ENCODE data around the gene GSE1.

The GSE1 gene

DNA sequence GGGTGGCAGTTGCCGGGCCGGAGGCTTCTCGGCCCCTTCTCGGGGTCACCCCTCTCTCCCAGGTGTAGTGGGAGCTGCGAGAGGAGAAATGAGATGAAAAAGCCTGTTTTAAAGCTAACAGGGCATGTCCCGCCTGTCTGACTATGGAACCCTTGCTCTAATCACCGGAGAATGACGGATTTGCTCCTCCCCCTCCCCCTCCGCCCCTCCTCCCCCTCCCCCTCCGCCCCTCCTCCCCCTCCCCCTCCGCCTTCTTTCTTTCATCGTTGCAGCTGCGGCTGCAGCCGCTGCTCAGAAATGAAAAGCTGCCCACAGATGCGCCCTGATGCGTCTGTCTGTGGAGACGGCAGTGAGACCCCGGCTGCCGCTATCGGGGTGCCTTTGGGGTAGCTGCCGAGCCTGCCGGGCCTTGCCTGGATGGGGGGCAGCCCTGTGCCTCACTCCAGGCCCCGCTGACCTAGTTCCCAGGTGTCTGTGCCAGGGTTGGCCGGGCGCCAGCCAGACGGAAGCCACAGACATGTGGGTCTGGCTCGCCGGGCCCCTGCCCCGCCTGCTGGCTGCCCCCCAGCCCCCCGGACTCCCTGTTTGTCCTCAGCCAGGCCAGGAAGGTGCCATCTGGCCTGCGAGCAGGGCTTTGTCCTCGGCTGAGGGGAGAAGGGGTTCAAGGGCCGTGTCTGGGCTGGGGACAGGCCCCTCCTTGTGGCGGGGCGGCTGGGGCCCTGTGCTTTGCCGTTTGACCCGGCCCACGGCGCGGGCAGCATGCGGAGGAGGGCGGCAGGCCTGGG lies 37.9 kb downstream of the GSE1 start:
- DNase-seq, result no peak

GRCh38 chr16:85651629-85652430 lies 38.7 kb downstream of the GSE1 start:
- no peak for DNase-seq

DNA sequence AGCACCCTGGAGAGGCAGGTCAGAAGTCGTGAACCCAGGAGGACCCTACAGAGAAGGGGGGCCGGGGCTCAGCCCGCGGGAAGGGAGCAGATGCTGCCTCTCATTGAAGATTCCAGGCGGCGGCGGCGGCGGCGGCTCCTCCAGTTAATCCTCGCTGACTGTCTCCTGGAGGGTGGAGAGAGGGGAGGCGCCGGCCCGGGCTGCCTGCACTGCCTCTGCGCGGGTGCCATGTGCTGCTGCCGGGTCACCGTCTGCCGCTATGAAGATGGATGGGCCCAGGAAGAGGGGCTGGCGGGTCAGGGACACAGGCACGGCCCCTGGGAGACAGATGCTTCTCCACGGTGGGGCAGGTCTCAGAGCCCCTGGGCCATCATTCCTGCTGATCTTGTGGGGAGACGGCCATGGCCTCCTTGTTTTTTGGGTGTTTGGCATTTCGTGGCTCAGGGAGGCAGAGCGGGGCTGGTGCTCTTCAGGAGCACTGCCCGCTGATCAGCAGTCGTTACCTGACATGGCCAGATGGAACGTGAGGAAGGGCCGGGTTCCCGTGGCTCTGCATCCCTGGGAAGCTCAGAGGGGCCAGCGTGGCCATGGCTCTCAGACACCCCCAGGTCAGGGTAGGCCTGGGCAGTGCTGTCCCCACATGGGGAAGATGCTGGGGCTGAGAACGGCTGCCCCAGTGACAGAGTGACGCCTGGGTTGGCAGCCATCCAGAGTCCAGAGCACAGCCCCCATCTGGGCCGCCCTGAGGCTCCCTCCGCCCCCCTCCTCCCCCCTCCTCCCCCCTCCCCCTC lies 39.5 kb downstream of the GSE1 start:
- peak; percentile 28 for DNase-seq

- DNase-seq, result no peak
Observed at GRCh38 chr16:85653290-85653891, 40.3 kb downstream of the GSE1 start.

DNA sequence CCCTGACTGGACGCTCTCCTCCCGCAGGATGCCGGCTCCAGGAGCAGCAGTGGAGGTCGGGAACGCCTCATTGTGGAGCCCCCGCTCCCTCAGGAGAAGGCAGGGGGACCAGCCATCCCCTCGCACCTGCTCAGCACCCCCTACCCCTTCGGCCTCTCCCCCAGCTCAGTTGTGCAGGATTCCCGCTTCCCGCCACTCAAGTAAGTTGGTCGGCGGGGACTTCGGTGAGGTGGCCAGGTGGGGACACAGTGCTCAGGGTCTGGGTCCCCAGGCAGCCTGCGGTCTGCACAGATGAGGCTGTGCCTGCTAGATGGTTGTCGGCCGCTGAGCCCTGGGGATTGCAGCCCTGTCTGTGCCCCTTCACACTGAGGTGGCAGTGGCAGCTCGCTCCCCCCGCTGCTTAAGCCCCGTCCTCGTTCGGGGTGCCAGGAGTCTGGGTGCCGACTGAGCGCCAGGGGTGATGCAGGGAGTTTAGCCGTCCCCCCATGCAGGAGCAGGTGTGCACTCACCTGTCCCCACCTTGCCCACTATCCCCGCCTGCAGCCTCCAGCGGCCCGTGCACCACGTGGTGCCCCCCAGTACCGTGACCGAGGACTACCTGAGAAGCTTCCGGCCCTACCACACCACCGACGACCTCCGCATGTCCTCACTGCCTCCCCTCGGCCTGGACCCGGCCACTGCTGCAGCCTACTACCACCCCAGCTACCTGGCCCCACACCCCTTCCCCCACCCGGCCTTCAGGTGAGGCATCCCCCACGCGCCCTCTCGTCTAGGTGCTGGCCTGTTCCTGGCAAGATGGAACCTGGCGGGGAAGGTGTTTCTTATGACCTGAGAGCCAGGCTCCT lies 41.4 kb downstream of the GSE1 start:
- DNase-seq, result no peak

DNA sequence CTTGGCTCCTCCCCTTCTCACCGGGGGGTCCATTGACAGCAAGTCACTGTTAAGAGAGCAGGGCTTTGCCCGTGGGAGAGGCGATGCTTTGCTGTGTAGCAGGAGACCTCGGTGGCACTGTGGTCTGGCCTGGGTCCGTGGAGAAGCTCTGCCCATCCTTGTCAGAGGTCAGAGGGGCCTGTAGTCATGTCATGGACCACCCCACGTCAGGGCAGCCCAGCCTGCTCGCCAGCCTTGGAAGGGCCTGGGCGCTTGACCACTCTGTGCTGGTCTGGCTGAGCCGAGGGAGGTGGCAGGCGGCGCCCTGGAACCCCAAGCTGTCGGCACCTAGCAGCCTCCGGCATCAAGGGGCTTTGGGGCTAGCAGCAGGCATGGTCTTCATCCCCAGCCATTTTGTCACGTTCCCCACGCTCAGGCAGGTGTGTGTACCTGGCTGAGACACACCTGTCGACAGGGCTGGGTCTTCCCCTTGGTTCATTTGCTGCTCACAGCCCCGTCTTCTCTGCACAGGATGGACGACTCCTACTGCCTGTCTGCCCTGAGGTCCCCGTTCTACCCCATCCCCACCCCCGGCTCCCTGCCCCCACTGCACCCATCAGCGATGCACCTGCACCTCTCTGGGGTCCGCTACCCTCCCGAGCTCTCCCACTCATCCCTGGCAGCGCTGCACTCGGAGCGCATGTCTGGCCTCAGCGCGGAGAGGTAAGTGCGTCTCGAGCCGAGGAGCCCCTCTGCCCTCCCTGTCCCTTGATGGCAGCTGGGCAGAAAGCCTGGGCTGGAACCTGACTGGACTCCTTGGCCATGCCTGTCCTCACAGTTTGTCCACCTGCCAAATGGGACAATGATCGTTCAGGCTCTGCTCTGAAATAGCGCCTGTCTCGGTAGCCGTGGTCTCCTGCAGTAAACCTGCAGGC lies 42.4 kb downstream of the GSE1 start:
- no peak for DNase-seq

DNA sequence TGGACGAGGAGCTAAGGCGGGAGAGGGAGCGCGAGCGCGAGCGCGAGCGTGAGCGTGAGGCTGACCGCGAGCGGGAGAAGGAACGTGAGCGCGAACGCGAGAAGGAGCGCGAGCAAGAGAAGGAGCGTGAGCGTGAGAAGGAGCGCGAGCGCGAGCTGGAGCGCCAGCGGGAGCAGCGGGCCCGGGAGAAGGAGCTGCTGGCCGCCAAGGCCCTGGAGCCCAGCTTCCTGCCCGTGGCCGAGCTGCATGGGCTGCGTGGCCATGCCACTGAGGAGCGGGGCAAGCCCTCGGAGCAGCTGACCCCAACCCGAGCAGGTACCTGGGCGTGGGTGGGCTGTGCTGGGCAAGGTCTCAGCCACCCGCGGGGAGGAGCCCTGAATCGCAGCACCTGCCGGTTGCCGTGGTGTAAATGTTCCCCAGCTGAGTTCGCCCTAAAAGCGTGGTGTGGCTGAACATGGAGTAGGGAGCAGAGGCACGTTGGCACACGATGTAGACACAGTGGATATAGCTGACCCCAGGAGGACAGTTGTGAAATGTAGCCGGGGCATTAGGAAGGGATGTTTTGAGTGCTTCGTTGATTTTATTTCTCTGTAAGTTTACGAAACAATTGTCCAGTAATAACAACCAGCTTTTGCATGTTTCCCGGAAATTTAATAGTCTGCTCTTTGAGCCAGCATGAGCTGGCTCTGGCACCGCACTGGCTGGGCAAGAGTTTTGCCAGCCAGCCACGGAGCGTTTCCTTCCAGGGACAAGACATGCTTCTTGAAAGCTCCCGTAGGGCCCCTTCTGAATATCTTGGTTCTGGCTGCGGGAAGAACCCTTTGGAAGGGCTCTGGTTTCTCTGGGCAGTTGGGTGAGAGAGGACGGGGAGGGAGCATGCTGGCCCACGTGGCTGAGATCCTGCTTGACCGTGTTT lies 43.5 kb downstream of the GSE1 start:
- DNase-seq, result no peak

GRCh38 chr16:85657267-85657650 lies 44.1 kb downstream of the GSE1 start:
- DNase-seq, result no peak

DNA sequence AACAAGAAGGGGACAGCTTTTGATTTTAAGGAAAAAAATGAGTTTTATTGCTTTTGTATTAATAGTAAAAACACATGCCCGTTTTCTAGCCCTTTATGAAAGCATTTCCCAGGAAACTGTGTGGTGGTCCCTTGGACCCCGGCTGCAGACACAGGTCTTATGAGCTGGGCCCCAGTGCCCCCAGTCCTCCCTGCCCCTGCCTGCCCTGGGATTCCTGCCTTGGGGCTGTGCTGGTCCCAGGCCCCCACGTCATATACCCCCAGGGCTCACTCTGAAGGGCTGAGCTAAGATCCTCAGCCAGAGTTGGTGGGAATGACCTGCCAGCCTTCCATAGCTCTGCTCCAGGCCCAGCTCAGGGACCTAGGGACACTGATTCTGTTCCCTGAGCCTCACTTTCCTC lies 44.9 kb downstream of the GSE1 start:
- no peak for DNase-seq

- no peak for DNase-seq
Observed at GRCh38 chr16:85658504-85659326, 45.6 kb downstream of the GSE1 start.

DNA sequence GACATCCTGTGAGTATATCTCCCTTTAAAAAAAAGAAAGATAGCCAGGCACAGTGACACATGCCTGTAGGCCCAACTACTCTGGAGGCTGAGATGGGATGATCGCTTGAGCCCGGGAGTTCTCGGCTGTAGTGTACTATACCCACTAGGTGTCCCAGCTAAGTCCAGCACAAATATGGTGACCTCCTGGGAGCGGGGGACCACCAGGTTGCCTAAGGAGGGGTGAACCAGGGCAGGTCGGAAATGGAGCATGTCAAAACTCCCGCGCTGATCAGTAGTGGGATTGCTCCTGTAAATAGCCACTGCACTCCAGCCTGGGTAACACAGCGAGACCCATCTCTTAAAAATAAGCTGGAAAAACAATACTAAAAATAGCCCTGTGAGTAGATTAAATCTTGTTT lies 46.2 kb downstream of the GSE1 start:
- no peak for DNase-seq

DNA sequence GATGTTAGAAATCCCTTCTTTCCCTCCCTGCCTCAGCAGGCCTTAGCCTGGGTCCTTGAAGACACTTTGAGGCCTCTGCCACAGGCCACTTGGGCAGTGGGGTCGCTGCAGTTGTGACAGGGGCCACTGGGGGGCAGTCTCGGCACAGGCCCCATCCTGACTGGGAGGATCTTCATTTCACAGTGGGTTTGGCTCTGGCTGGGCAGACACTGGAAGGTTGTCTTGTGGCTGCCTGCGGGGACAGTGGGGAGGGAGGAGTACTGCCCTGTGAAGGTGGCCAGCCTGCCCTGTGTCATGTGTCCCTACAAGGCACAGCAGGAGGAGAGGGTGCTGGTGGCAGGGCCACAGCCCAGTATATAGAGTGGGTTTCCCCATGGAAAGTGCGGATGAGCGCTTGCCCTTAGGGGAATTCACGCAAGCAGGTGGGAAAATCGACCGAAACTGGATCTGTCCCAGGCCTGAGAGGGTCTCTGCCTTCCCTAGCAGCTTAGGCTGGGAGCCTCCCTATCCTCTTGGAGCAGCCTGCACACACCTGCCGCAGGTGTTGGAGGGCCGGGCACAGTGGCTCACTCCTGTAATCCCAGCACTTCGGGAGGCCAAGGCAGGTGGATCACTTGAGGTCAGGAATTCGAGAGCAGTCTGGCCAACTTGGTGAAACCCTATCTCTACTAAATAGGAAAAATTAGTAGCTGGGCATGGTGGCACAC lies 46.8 kb downstream of the GSE1 start:
- DNase-seq, result peak; percentile 78

DNA sequence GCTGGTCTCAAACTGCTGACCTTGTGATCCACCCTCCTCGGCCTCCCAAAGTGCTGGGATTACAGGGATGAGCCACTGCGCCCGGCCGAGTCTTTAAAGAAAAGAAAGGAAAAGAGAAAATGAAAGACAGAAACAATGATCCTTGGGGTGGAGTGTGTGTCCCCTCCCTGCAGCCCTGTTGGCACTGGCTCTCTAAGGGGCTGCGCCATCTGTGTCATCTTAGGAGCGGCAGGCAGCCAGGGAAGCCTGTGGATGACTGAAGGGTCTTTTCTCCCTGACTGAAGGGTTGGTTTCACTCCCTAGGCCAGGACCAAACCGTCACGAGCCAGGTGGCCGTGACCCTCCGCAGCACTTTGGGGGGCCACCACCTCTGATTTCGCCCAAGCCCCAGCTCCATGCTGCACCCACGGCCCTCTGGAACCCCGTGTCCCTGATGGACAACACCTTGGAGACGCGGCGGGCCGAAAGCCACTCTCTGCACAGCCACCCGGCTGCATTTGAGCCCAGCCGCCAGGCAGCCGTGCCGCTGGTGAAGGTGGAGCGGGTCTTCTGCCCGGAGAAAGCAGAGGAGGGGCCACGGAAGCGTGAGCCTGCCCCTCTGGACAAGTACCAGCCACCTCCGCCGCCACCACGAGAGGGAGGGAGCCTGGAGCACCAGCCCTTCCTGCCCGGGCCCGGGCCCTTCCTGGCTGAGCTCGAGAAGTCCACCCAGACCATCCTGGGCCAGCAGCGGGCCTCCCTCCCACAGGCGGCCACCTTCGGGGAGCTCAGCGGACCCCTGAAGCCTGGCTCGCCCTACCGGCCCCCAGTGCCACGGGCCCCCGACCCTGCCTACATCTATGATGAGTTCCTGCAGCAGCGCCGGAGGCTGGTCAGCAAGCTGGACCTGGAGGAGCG lies 48.0 kb downstream of the GSE1 start:
- DNase-seq, result no peak

DNA sequence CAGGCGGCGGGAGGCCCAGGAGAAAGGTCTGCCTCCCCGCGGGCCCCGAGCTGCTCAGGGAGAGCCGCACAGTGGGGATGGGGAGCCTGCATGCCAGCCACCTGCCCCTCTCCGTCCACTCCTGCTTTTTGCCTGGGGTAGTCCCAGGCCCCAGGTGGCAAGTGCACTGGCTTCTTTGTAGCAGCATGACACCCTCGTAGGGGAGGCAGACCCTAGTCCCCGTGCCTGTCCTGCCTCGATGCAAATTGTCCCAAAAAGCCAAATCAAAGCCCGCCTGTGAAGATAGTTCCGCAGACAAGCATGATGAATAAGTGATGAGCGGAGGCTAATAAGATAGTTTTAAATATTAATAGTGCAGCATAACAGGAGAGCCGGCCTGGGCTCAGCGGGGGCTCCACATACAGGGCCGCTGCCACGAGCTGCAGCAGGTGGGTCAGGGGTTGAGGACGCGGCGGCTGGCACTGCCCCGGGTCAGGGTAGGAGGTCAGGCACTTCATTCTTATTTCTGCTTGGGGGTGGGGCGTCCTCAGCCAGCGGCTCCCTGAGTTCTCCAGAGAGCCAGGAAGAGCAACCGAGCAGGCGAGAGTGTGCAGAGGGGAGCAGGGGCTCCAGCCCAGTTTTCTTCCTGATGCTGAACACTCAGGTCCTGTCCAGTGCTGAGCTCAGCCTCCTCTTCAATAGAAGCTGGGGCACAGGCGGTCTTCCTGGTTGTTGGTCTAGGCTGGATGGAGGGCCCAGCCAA lies 48.8 kb downstream of the GSE1 start:
- no peak for DNase-seq

DNA sequence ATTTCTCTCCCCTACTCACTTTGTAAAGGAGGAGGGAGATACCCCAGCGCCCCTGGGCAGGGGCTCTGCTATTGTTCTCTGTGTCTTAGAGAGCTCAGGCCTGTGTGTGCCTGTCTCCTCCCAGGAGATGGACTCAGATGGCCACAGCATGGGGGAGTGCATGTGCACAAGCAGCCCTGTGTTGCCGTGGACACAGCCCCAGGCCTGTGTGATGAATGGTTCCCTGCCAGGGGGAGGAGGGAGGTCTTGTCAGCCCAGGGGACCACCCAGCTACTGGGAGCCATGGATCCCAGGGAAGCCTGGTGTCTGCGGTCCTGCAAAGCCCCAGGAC lies 49.3 kb downstream of the GSE1 start:
- no peak for DNase-seq

DNA sequence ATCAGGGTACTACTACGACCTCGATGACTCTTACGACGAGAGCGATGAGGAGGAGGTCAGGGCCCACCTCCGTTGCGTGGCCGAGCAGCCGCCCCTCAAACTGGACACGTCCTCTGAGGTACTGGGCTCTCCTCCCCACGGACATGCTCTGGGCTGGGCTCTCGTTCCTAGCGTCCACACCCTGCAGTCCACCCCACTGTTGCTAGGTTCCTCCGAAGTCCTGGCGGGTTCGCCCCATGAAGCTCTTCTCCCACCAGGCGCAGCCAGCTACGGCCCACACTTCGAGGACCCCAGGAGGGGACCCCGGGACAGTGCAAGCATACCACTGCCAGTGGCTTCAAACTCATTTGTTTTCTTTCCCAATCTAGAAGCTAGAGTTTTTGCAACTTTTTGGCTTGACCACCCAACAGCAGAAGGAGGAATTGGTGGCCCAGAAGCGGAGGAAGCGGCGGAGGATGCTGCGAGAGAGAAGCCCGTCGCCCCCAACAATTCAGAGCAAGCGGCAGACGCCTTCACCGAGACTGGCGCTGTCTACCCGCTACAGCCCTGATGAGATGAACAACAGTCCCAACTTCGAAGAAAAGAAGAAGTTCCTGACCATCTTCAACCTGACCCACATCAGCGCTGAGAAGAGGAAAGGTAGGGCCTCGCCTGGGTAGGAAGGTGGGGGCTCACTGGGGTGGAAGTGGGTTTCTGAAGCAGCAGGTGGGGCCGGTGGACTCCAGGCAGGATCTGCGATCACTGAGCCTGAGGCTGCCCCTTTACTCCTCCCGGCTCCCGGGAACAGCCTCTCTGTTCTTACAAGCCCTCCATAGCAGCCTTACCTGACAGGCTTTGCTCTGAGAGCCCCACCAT lies 50.1 kb downstream of the GSE1 start:
- DNase-seq, result no peak
